Anterior cingulate cortex (tissue), 58 donors: ENCODE data around the gene FGD3.

Experiments used
- DNase-seq, 58 donors: peaks; one replicate each; lab custom pipeline; 2025; lab: John Stamatoyannopoulos, UW

Gene FGD3

DNA sequence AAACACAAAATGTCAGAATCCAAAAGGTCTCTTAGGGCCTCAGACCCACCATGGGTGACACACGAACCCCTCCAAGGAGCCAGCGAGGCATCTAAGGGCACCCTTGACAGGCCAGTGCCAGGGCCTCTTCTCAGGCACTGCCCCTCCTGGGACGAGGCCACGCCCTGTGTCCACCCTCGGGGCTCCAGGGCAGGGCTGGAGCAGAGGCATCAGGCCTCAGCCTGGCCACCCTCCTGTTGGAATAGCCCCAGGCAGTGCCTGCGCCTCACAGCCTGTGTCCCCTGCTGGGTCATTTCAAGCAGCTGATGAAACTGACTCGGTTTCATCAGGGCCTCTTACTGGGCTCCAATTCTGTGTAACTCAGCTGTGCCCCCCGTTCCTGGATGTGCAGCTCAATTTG, 78.4 kb downstream of the FGD3 start:
- no peak for DNase-seq

DNA sequence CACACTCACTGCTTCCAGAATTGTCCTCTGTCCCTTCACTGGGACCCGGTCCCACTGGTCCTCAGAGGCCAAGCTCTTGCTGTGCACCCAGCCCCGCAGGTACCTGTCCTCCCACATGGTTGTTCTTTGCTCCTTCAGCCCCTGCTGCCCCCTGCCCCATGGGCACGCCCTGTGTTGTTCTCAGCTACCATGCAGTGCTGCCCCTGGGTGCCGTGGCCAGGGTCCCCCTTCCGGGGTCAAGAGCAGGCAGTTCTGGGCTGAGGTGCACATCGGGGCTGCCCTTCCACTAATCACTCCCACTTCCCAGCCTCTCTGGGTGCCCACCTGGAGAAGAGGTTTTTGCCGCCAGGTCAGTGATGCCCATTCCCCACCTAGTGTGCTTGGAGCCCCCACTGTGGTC, 79.3 kb downstream of the FGD3 start:
- DNase-seq: no peak

DNA sequence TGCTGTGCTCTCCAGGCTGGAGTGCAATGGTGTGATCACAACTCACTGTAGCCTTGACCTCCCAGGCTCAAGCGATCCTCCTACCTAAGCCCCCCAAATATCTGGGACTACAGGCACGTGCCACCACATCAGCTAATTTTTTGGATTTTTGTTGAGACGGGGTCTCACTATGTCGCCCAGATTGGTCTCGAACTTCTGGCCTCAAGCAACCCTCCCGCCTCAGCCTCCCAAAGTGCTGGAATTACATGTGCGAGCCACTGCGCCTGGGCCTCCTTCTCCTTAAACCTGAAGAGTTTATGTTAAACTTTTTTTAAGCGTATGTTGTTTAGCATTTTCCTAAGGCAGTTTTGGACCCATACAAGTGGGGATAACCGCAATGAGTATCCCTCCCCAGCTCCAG, 80.4 kb downstream of the FGD3 start:
- no peak for DNase-seq

DNA sequence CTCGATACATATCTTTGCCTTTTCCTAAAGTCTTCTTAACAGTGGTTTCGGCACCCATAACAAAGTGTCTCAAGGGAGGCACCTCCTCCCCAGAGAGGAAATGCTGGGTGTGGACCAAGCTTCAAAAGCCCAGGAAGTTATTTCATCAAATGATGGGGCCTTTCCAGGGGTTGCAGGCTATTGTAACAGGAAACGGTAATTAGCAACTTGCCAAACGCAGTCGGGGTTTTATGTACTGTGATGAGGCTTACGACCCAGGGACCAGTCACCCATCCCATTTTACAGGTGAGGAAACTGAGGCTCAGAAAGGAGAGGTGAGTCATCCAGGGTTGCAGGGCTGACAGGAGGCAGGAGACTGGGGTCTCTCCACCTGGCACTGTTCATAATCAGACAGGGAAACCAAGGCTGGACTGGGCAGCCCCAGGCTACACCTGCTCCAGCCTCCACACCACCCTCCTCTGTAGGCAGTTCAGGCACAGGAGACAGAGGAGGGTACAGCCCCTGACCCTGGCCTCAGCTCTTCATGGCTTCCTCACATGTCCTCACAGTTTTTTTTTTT, 81.2 kb downstream of the FGD3 start:
- no peak for DNase-seq

DNA sequence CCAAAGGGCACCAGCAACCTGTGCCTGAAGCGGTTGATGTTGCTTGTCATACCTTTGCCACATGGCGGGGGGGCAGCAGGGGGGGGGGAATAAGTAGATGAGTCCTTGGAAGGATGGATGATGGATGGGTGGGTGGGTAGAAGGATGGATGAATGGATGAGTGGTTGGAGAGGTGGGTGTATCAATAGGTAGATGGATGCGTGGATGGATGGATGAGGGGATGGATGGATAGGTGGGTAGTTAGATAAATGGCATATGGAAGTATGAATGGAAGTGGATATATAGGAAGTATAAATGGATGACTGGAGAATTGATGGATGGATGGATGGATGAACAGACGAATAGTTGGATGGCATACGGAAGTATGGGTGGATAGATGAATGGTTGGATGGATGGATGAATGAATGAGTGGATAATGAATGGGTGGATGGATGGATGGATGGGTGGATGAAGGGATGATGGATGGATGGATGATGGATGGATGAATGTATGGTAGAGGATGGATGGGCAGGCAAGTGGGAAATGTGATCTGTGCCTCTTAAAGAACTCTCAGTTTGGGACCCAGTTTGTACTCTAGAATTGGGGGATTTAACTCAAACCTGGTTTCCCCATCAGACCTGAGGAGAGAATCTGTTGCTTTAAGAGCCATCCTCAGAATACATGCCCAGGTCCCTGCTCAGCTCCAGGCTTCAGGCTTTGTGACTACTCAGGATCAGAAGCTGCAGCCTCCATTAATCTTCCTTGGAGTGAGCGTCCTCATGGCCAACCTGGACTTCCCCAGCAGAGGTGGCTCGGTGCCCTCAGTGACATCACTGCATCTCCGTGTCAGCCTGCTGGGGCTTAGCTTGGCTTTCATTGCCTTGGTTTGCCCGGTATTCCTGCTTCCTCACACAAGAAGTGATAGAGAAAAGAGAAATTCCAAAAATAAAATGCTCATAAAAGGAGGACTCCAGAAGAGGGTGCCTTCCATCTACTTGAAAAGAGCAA, 83.6 kb downstream of the FGD3 start:
- peak in 1 of 58 donors; percentile 44 for DNase-seq

DNA sequence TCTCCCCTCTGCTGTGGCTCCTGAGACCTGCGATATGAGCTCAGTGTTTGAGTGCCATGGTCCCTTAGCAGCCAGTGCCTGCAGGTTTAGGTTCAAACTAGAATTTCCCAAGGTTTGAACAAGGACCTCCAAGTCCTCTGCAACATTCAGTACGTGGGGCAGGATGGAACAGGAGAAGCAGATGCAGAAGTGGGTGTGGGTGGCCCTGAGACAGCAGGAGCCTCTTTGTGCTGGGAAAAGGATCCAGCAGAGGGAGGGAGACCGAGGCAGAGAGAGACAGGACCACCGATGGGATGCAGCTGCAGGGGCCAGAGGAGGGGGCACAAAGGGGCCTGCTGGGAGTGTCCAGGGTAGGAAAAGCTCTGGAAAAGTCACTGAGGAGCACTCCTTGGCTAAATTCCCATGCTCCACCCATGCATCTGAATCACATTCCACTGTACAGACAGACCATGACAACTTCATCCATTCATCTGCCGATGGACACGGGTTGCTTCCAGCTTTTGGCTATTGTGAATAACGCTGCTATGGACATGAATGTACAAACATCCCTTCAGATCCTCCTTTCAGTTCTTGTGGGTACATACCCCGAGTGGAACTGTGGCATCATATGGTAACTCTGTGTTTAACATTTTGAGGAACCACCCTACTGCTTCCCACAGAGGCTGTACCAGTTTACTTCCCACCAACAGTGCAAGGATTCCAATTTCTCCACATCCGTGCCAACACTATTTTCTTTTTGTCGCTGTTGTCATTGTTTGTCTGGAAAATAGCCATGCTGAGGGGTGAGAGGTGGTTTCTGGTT, 84.5 kb downstream of the FGD3 start:
- DNase-seq: peak in 16 of 58 donors; percentile 7 to 73 (median 32)

DNA sequence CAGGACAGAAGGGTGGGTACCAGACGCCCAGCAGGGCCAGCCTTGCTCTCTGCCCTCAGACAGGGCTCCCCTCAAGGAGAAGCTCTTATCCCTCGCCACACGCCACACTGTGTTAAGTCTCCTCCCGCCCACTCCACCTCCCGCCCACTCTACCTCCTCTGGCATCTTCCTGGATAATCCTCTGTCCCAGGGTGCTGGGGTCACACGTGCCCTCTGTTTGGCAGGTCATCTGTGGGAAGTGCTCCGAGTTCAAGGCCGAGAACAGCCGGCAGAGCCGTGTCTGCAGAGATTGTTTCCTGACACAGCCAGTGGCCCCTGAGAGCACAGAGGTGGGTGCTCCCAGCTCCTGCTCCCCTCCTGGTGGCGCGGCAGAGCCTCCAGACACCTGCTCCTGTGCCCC, 85.2 kb downstream of the FGD3 start:
- peak in 1 of 58 donors; percentile 24 for DNase-seq

DNA sequence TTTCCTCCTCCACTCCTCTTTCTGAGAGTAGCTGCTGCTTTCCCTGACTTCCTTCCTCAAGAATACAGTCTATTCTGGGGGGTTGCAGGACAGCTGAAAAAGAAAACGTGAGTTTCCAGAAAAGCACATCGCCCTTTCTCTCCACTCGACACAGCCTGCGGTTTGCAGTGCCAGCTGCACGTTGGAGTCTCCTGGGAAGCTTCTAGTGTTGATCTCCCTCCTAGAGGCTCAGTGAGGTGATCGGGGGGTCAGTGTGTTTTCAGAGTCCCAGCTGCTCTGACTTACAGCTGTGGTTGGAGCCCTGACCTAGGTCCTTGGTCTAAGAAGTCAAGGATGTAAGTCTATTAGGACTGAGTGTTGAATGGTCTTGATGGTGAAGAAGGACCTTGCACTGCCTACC, 86.2 kb downstream of the FGD3 start:
- no peak for DNase-seq

DNA sequence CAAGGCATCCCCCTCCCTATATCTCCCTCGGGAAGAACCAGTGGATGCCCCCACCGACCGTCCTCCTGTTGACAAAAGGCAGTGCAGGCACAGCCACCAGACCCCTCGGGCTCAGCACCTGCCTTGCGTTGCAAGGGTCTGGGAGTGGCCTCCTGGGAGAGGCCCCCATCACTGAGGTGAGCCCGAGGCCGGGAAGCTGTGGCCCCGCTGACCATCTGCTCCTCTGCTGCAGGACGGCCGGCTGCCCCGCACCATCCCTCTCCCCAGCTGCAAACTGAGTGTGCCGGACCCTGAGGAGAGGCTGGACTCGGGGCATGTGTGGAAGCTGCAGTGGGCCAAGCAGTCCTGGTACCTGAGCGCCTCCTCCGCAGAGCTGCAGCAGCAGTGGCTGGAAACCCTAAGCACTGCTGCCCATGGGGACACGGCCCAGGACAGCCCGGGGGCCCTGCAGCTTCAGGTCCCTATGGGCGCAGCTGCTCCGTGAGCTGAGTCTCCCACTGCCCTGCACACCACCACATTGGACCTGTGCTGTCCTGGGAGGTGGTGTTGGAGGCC, 87.9 kb downstream of the FGD3 start:
- no peak for DNase-seq

DNA sequence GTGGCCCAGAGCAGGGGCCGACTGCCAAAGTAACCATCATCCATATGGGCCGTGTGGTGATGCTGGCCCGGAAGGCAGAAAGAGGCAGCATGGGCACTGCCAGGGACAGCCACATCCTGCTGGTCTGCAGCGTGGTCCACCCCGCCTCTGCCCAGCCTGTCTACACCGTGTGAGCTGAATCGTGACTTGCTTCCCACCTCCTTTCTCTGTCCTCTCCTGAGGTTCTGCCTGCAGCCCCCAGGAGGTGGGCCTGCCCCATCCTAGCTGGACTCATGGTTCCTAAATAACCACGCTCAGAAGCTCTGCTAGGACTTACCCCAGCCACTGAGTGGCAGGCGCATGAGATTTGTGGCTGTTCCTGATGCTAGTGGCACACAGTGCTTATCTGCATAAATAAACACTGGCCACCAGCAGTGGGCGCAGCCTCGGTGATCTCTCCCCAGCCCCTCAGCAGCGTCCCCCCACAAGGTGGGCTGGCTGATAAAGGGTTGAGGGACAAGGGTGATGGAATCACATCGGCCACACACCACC, 88.6 kb downstream of the FGD3 start:
- peak in 2 of 58 donors; percentile 25 to 30 for DNase-seq

DNA sequence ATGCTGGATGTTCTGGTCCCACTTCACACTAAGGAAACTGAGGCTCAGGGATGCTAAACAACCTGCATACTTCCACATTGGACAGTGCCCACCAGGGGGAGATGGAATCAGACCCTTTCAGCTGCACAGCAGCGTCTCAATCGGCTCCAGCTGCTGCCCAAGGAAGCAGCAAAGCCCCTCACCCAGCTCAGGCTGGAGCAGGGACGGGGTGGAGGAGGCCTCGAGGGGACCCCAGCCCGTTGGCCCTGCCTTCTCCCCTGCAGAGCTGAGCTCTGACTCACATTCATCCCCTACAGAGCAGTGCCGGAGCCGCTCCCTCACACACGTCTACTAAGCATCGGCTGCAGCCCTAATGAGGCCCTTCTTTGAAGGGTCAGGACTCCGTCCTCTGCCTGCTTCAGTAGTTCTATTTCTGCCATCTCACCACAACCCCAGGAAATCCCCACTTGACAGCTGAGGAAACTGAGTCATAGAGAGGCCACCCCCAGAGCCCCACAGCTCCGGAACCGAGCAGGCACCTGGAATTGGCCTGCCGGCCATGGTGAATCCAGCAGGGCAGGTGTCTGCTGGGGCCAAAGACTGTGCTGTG, 89.7 kb downstream of the FGD3 start:
- no peak for DNase-seq

DNA sequence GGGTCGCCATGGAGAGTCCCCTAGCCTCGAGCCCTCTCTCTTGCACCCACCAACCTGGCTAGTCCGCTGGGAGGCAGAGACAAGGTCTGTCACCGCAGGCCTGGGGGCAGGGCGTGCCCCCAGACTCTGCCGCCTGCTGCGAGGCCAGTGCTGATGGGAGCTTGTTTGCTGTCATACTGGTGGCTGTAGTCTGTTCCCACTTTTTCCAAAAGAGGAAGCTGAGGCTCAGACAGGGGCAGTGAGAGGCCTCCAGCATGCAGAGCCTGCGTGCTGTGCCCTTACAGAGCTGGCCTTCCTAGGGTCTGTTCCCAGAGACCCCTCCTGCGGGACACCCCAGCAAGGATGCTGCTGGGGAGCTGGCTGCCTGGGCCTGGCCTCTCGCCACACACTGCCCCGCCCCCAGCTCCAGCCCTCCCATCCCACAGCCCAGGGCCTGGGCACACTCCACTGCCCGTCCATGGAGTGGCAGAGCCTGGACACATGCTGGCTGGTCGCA, 90.2 kb downstream of the FGD3 start:
- peak in 11 of 58 donors; percentile 11 to 39 (median 23) for DNase-seq

DNA sequence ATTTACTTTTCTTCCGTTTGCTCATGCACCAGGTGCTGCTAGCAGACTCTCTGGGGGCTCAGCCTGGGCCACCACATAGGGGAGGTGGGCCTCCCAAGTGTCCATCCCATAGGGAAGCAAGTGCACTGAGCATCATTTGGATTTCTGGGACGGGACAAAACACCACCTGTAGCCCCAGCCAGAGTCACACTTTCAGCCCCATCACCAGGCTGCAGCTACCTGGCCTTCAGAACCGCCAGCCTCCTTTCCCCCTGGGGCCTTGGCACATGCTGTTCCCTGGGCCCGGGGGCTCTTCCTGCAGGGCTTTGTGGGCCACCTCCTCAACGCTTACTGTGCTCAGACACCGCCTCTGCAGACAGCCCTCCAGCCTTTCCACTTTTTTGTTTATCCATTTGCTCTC, 91.6 kb downstream of the FGD3 start:
- DNase-seq: no peak

DNA sequence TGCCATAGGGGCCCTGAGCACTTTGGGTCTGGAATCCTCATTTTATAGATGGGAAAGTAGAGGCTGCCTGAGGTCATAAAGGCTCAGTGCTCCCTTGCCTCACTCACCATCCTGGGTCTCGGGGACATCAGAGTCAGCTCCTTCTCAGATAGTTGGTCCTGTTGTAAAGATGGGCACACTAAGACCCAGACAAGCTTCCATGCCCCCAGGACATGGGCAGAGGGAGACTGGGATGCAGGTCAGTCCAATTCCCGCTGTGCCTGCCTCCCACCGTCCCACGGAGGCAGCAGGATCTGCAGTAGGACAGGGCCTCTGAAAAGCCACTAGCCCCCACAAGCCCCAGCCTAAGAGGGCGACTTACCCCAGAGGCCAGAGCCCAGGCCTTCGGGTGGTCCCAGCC, 92.1 kb downstream of the FGD3 start:
- DNase-seq: no peak

DNA sequence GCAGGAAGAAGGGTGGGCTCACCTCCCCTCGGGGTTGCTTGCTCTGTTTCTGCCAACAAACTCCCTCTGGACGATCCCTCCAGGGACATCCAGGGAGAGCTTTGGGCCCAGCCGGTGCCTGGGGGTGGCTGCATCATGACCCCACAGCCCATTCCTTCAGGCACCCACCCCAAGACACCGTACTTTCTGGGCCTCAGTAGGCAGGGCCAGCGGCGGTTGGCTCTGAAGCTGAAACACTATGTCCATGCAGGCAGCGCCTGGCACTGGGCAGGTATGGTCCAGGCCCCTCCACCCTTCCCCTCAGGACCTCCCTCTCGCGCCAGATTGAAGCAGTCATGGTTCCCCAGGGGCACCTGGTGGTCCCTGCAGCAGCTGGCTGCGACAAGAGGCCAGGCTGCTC, 92.7 kb downstream of the FGD3 start:
- no peak for DNase-seq

DNA sequence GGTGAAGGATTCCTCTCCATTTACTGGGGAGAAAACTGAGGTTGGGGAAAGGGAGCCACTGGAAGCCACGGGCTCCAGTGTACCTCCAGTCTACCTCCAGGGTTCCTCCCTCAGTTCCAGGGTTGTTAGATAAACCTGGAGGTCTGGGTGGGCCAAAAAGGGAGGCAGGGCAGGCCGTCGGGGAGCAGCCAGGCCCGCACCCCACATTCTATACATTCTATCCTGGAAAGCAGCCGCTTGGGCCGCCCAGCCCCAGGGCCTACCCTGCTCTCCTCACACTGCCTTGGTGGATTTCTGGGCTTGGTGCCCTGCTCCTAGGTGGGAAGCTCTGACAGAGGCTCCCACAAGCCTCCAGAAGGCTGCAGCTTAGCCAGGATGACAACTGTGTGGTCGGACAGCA, 93.1 kb downstream of the FGD3 start:
- no peak for DNase-seq

DNA sequence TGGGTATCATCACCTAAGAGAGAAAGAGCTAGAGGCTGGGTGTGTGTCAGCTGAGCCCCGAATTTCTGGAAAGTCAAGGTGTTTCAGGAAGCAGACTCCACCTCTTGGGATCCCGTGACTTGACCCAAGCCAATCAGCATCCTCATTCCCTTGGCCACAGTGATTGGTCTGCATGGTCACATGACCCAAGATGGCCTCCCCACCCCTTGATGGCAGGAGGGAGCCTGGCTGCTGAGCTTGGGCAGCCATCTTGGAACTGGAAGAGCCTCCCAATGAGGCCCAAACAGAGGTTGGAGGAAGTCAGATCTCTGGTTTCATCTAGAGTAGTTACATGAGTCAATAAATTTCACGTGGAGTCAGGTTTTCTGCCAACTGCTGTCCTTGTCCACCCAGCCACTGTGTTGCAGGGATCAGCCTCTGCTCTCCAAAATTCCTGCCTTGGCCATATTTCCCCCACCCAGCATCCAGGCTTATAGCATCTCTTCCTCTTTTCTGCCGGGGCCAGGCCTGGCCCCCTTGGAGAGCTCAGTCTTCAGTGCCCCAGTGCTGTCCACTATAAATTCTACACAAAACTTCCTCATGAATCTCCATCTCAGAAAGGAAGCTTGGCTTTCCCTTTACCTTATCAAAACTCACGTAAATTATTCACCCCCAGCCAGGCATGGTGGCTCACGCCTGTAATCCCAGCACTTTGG, 93.9 kb downstream of the FGD3 start:
- no peak for DNase-seq

DNA sequence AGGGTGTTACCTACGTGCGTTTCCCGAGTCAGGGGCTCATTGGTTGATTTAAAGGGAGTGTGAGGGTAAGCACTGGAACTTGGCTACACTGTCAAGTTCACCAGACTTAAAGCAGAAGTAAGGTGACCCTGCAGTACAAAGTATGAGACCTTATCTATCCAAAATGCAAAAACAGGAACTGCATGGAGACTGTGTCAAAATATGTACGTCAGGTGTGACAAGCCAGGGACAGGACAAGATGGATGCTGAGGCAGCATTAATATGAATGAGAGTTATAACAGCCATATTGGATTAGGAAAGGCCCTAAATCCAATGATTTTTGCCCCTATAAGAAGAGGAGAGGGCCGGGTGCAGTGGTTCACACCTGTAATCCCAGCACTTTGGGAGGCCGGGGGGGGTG, 95.8 kb downstream of the FGD3 start:
- DNase-seq: no peak

DNA sequence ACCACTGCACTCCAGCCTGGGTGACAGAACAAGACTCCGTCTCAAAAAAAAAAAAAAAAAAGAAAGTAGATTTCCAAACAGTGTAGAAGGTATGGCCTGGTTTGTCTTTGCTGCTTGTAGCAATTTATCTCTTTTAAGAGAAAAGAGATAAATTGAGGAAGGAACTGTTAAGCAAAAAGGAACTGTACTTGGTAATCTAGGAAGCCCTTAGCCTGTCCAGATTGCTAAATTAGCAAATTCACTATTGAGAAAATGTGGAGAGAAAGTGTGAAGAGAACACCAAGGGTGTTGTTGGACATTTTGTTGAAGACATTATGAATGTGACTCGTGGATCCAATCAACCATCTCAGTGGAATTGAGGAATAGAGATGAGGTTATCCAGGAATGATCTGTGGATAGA, 98.2 kb downstream of the FGD3 start:
- no peak for DNase-seq
